AG09319 (cell line): ENCODE measurements around the gene TSTD2.

ENCODE experiments used
- DNase-seq: peaks from one replicate; pipeline ENCODE4 v3.0.0-alpha.2; 2010; ENCODE audit warnings: low read depth; ENCODE audit errors: extremely low read depth
- CTCF ChIP-seq: IDR thresholded peaks from 2 replicates; pipeline ENCODE4 v1.5.1; 2011; ENCODE audit warnings: low read depth, mild to moderate bottlenecking, inconsistent platforms, low read length, moderate library complexity

The TSTD2 gene

GRCh38 chr9:97647996-97648395, 14.8 kb upstream of the TSTD2 start:
- no peak for TF ChIP-seq CTCF
- DNase-seq, result no peak

GRCh38 chr9:97645720-97646119, 12.6 kb upstream of the TSTD2 start:
- no peak for DNase-seq
- no peak for TF ChIP-seq CTCF

GRCh38 chr9:97640325-97640724, 7.2 kb upstream of the TSTD2 start:
- DNase-seq, result no peak
- no peak for TF ChIP-seq CTCF

GRCh38 chr9:97638666-97639065, 5.5 kb upstream of the TSTD2 start:
- TF ChIP-seq CTCF, result no peak; the same call in 1 of the 2 replicates
- DNase-seq, result no peak

- DNase-seq, result no peak
- no peak for TF ChIP-seq CTCF
Measured at GRCh38 chr9:97636903-97637302, 3.7 kb upstream of the TSTD2 start.

- no peak for TF ChIP-seq CTCF
- DNase-seq, result no peak
Measured at GRCh38 chr9:97635026-97635425, 1.9 kb upstream of the TSTD2 start.

- TF ChIP-seq CTCF, result no peak
- DNase-seq, result no peak
Measured at GRCh38 chr9:97633859-97634490, 807 bp upstream of the TSTD2 start.
